Adrenal gland (tissue), 5 donors: Measurements from ENCODE around the gene NLRP6.

Experiments used
- CTCF ChIP-seq, 6 experiments: fragments of 450-650 bp in 4 of 6; fragments of 200-600 bp in 2 of 6; sonication (generic) in 1 of 6; IDR thresholded peaks; 1 replicate in 5 of 6; 2 replicates in 1 of 6; pipeline versions ENCODE4 v1.5.1 to v1.8.0; 2016 to 2021; ENCODE audit warnings: antibody characterized with exemption in 6 of 6, mild to moderate bottlenecking in 2 of 6, moderate library complexity in 1 of 6
- POLR2A ChIP-seq, 2 donors: fragments of 450-650 bp; IDR thresholded peaks; one replicate each; pipeline ENCODE4 v1.6.1; 2017; ENCODE audit warnings: antibody characterized with exemption in 2 of 2, mild to moderate bottlenecking in 2 of 2, moderate library complexity in 1 of 2
- donor health status: DM: no; HTN: no; CAD: no.

GRCh38 chr11:290621-291231 lies 12.5 kb downstream of the NLRP6 start:
- TF ChIP-seq CTCF (IDR thresholded peaks at IDR 0.05) (no peak), POLR2A (IDR thresholded peaks at IDR 0.05) (no peak)
